Measurements from ENCODE around the gene COL20A1.

COL20A1 gene

DNA sequence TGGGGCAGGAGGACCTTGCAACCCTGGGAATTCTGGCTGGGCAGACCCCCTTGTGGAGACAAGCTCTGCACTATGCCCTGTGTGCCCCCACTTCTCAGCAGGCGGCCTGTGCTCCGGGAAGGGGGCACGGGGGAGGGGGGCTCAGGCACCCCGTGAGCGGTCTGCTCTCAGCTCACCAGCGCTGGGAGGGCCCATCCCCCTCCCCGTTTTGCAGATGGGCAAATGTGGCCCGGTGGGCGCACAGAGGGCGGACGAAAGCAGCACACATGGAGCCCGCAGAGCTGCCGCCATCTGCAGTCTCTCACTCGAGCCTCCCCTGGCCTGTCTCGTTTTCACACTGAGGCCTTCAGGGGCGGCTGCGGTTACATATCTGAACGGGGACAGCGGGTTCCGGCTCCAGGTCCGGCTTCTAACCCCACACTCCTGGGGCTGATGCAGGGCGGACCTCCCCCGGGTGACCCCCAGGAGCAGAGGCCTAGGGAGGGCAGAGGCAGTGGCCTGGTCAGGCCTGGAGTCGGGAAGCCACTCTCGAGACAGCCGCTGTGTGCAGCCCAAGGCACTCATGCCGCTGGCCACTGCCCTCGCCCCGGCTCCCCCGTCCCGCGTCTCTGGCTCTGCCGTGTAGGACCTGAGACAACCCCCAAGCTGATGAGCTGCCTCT, 54.2 kb downstream of the COL20A1 start:
- DNase-seq (ENCODE audit: low read depth in 1 of 2, low spot score in 1 of 2): no peak

DNA sequence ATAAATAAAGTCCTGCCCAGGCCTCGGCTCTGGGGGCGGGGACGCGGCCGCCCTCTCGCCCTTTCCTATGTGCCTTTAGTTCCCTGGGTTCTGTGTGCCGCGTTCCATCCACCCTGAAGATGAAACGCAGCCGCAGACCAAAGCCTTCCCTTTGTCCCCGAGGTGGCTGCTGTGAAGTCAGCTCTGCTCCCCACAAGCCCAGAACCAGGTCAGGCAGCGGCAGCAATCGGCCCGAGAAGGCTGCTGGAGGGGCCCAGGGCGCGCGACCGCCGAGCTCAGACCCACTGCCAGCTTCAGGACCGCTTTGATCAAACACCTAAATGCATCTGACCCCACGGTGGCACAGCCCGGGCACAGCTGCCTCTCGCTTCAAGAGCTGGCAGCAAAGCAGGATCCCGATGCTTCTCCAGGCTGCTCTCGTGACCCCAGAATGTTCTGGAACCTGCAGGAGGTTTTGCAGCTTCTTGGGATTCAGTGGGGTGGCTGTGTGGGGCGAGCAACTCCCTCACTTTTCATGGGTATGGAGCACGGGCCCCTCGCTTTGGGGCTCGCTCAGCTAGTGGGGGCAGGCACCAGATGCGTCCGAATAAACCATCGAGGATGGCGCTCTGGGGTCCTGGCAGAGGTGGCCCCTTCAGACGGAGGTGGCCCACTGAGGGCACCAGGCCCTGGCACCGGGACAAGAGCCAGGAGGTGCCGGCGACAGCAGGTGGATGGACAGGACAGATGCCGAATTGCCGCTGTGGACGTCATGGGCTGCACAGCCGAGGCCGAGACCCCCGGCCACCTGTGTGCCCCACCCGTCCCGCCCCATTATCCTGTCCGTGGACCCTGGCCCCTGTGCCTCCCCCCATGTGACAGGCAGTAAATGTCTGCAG, 55.2 kb downstream of the COL20A1 start:
- DNase-seq (ENCODE audit: low read depth in 1 of 2, low spot score in 1 of 2): no peak

DNA sequence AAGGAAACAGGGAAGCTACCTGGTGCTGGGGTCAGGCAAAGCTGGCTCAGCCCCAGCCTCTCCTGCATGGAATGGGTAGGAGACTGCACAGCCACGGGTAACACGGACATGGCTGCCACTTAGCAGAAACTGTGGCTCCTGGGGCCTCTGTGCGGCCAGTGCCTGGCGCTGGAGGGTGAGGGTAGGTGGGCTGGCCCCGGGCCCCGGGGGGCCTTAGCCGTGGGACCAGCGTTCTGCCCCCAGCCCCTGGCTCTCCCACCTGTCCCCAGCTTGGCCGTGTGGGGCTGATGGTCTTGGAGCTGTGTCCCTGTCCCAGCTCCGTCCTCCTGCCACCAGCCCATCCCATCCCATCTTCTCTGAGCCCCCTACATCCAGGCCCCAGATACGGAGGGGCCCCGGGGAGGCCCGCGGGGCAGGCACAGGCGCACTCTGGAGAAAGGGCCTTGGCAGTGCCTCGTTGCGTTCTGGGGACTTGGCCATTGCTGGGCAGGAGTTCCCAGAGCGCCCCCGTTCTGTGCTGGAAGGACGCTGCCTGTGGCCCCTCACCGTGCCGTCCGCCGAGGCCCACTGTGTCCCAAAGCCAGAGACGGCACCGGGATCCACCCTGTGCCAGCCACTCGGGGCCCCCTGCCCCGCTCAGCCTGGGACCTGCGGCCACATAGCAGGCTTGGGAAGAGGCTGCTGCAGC, 56.0 kb downstream of the COL20A1 start:
- DNase-seq (ENCODE audit: low read depth in 1 of 2, low spot score in 1 of 2): no peak

DNA sequence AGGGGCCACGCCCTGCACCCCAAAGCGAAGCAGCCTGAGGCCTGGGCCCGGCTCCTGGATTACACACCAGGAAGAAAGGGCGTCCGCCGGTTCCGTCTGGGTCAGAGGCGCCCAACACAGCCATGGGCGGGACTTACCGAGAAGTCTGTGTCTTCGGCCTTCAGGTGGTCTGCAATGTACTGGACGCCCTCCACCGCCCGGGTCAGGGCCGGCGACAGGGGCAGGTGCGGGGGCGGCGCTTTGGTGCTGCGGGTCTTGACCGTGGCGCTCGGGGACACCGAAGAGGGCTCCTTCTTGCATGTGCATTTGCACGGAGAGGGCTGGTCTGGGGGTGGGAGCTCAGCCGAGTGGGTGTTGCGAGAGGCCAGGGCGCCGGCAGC, 56.5 kb downstream of the COL20A1 start:
- no peak for DNase-seq (ENCODE audit: low read depth in 1 of 2, low spot score in 1 of 2)

DNA sequence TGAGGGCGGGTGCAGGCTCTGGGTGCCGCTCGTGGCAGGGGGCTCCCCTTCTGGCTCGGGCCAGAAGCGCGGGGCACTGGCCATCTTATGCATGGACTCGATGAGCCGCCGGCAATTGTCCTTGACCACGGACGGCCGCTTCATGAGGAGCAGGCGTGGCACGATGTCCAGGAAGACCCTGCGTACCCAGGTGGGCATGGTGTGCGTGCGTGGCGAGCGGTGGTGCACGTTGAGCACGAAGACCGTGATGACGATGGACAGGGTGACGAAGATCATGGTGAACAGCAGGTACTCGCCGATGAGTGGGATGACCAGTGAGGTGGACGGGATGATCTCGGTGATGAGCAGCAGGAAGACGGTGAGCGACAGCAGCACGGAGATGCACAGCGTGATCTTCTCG, 57.2 kb downstream of the COL20A1 start:
- DNase-seq (ENCODE audit: low read depth in 1 of 2, low spot score in 1 of 2): no peak

DNA sequence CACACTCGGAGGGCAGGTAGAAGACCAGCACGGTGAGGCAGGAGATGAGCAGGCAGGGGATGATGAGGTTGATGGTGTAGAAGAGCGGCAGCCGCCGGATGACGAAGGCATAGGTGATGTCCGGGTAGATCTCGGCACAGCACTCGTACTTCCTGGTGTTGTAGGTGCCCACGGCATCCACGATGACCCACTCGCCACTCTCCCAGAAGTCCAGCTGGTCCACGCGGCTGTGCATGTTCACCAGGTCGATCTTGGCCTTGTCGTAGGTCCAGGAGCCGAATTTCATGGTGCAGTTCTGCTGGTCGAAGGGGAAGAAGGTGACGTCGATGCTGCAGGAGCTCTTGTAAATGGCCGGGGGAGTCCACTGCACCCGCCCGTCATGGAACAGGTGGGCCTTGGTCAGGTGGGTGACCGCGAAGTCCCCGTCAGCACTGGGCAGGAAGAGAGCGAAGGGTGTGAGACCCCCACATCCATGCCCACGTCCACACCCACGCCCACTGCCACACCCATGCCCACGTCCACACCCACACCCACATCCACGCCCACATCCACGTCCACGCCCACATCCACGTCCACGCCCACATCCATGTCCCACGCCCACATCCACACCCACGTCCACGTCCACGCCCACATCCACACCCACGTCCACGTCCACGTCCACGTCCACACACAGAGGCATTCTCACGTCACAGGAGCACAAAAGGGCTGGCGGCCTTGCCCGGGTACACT, 57.8 kb downstream of the COL20A1 start:
- DNase-seq (ENCODE audit: low read depth in 1 of 2, low spot score in 1 of 2): no peak

DNA sequence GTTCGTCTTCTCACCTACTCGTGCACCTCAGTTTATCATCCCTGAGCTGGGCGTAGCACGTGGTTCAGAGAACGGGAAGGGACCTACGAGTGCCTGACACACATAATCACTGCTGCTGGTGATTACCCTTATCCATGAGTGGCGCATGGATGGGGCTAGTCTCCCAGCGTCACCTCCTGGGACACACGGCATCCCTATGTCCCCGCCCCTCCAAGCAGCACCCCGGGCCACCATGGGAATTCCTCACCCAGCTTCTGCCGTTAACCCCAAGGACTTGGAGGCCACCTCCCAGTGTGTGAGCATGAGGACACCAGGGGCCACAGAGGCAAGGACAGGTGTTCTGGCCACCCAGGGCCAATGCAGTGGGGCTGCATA, 58.3 kb downstream of the COL20A1 start:
- no peak for DNase-seq (ENCODE audit: low read depth in 1 of 2, low spot score in 1 of 2)

DNA sequence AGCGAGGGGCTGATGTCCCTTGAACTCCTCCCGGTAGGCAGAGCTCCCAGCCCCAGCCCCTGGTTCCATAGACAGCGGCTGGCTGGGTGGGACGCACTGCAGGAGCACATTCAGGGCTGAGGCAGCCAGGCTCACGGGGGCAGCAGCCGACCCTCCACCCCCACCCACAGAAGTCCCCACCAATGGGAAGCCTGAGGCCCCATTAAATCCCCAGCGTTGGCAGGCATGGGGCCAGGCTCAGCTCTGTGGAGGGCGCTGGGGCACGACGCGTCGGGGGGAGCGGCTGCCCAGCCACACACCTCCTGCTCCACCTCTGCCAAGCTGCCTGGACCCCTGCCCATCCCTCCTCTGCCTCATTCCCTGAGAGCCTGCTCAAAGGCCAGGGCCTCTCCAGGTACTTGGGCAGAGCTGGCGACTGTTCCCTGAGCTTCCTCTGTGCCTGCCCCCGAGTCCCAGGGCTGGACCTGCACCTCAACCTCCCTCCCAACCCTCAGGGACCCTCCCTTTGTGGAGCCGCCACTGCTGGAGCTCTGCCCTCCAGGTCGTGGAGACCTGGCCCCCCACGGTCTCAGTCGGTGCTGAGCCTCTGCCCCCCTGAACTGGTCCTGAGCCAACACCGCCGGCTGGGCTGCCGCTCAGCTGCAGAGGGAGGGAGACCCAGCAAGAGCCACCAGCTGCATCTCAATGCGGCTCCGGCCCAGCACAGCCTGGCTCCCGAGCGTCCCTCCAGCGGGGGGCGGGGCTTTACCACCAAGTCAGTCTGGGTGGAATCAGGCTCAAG, 59.0 kb downstream of the COL20A1 start:
- DNase-seq (ENCODE audit: low read depth in 1 of 2, low spot score in 1 of 2): no peak

DNA sequence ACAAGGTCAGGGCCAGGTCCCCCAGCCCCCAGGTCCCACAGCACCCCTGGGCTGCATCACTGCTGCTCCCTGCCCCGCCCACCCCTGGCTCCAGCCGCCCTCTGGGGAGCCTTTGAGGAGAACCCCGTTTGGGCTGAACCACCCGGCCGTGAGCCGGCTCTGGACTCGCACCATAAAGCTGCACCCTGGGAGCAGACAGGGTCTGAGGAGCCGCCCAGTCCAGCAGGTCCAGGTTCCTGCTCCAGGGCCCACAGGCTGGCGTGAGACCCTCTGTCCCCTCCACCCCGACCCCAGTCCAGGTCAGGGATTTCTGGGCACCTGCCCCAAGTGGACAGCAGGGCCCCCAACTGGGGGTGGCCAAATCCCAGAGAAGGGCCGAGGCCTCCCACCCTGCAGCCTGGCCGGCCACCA, 59.8 kb downstream of the COL20A1 start:
- DNase-seq (ENCODE audit: low read depth in 1 of 2, low spot score in 1 of 2): no peak

DNA sequence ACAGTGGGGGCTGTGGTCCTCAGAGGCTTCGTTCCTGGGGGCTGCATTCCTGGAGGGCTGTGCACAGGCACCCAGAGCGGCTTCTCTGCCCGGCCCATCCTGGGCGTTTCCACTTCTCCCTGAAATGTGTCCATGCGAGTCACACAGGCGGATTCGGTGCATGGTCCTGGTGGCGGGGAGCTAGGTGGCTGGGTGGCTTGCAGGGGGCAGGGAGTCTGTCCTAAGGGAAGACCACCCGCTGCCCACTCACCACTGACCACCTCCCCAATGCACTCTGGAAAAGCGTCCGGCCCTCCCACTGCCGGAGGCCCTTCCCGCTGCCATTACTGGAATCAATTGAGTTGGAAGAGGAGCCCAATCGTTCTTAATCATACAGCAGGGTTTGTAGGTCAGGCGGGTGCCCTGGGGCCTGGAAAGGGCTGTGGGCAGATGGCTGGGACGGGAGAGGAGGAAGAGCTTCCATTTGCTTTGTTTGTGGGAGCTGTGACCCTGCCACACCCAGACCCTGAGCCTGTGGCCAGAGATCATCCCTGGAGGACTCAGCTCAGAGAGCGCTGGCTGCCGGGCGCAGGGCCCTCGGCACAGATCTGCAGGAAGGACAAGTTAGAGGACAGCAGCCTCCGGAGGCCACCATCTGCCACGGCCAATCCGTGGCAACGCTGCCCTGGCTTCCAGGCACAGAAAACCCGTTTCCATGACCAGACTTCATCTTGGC, 61.8 kb downstream of the COL20A1 start:
- no peak for DNase-seq (ENCODE audit: low read depth in 1 of 2, low spot score in 1 of 2)

DNA sequence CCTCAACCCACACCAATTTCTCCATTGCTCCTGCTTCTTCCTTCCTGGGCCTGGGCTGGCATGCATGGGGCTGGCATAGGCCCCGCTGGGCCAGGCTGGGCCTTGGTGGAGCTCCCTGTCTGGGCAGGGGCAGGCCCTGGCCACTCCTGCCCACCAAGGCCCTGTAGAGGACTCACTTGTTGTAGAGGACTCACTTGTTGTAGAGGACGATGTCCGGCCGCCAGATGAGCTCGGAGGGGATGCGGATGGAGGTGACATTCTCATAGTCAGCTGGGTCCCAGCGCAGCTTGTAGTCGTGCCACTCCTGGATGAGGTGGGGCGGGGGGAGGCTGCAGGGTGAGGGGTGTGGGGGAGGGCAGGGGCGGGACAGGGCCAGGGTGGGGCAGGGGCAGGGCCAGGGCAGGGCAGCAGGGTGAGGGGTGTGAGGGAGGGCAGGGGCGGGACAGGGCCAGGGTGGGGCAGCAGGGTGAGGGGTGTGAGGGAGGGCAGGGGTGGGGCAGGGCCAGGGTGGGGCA, 62.9 kb downstream of the COL20A1 start:
- DNase-seq (ENCODE audit: low read depth in 1 of 2, low spot score in 1 of 2): no peak

DNA sequence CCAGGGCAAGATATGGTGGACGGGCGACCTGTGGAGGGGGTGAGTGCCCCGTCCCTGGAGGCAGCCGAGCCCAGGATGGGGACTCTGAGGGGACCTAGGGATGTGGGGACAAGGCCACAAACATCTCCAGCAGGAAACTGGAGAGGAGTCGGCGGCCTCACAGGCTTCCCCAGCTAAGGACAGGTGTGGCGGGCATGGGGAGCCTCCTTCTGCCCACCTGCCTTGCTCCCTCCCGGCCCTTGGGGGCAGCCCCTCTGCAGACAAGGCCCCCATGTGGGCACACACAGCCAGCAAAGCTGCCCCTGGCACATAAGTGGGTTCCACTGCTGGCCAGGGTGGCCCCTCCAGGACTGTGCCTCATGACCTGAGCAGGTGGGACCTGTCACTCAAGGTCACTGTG, 63.5 kb downstream of the COL20A1 start:
- DNase-seq (ENCODE audit: low read depth in 1 of 2, low spot score in 1 of 2): no peak

DNA sequence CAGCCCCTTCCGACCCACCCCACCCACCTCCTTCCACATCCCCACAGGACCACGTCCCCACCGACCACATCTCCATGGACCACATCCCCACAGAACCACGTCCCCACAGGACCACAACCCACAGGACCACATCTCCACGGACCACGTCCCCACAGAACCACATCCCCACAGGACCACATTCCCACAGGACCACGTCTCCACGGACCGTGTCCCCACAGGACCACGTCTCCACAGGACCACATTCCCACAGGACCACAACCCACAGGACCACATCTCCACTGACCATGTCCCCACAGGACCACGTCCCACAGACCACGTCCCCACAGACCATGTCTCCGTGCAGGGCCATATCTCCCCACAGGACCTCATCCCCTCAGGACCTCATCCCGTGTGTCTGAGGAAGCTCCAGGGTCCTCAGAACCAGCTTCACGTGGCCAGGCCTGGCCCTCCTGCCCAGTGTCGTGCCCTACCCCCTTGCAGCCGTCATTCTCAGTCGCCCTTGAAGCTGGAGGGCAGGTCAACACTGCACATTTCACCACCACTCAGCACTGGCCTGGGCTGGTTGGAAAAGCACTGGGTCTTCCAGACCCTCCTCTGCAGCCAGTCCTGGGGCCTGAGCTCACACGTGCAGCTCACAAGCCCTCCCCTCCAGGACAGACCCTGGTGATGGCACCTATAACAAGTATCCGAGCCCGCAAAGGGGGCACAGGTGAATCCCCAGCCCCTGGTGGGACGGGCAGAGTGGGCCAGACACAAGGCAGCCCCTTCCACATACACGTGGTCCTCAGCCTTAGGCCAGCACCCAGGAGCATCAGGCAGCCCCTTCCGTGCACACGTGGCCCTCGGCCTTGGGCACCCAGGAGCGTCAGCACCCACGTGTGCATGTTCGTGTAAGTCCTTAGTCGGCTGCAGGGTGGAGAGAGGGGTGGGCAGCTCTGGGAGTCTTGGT, 64.2 kb downstream of the COL20A1 start:
- no peak for DNase-seq (ENCODE audit: low read depth in 1 of 2, low spot score in 1 of 2)

DNA sequence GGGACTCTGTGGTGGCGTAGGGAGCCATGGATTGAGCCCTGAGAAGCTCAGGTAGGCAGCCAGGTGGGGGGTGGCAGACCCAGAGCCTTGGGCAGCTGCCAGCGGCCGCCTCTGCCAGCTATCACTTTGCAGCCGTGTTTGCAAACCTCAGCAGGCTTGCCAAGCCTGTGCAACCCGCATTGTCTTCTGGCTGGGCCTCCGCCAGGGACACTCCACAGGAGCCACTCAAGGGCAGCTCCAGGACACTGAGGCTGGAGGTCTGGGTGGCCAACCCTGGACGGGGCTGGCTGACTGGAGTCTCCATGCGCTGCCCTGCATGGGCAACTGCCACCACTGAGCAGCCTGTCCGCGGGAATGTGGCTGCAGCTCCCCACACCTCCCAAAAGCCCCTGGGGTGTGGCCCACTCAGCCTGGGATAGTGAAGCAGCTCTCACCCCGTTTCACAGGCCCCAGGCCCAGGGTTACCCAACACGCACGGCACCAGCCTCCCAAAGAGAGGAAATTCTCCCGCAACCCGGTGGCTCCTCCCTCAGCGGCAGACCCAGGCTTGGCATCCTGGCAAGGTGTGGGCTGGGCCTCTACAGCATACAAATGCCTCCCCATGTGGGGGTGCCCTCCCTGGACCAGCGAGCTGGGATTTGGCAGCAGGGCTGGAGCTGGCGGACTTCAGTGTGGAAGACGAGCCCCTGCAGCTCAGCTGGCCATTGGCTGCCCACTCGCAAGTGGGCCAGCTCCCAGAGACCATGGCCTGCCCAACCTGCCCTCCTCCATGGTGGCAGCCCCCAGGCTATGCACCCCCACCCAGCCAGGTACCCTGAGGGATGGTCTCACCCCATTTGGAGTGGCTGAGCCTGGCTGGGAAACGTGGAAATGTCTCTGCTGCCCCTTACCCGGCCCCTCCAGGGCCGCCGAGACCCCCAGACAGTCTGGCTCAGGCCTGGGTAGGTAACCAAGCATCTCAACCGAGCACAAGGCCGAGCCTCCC, 65.2 kb downstream of the COL20A1 start:
- no peak for DNase-seq (ENCODE audit: low read depth in 1 of 2, low spot score in 1 of 2)

DNA sequence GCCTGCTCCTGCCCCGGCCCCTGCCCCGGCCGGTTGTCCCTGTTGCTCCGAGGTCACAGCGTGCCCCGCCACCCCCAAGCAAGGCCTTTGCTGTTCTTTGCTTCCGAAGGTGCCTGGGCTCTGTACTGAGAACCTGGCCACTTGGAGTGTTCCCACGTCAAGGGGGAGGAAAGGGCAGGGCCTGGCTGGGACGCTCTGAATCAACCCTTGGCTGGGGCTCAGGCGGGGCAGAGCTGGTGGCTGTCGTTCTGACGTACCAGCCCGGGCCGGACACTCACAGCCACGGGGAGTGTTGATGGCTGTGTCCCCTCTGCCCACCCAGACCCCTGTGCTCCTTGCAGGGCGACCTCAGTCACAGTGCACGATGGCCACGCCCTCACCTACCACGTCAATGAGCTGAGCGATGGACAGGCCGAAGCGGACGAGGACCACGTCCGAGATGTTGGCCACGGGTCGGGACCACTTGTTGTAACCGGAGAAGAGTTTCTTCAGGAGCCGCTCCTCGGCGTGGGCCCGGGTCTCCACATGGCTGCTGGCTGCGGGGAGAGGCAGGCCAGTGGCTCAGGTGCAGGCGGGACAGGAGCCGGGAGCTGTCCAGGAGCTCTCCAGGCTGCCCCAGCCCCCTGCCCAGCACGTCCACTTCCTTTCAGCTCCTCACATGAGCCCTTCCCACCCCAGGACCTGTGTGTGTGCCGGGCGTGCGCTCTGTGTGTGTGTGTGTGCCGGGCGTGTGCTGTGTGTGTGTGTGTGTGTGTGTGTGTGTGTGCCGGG, 66.4 kb downstream of the COL20A1 start:
- no peak for DNase-seq (ENCODE audit: low read depth in 1 of 2, low spot score in 1 of 2)

DNA sequence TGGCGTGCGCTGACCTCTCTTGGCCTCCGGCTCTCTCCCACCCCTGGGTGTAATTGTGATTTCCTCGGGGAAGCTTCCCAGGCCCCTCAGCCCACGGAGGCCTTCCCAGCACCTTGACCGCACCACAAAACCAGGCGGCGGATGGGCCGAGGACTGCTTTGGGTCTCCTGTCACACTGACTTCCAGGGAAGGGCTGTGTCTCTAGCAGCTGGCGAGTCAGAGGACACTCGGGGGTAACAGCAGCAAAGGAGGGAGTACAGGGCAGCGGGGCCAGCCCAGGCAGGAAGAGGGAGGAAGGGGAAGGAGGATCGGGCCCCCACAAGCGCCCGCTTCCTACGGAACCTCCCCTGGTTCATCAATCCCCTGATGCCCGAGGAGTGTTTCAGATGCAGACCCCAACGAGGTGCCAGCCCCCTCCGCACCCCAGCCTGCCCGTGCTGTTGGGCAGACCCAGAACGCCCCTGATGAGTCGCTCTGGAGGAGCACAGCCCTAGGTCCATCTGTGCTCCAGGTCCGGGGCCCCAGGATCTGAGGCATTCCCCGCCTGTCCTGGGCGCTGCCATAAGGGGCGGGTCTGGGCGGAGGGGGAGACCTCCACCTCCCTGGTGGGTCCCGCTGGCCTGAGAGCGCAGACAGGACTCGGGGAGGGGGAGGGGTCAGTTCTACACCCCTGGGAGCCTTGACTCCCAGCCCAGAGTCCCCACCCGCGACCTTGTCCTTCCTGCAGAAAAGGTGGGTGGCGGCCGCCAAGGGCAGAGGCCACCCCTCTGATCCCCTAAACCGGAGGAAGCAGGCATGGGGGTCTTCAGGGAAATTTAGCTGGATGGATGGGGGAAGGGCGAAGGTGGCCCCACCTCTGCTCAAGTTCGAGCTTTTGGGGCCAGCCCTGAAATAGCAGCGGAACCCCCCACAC, 67.2 kb downstream of the COL20A1 start:
- no peak for DNase-seq (ENCODE audit: low read depth in 1 of 2, low spot score in 1 of 2)
